Activated T-cell treated with anti-CD3 and anti-CD28 coated beads, Interleukin-2, amount 50 U/mL, for 72 hours (primary cell): ENCODE data around the gene BORCS5. TPM values are rescaled to one million over a fixed set of nuclear protein-coding genes. Genes with fewer than 3 reads are reported as not detected.
"Not testable (repeated sequence)": the region's sequence is repeated elsewhere in the genome, so short reads cannot be mapped to it uniquely, and the experiment has no call there.

Experiments used
- ATAC-seq, 2 donors: fragments of 150-1000 bp; cut with Tn5 transposase; replicated peaks in 1 of 2; 2 replicates each; pipeline ENCODE4 v1.10.0; 2021; ENCODE audit warnings: moderate library complexity in 2 of 2, mild to moderate bottlenecking in 1 of 2
- DNase-seq, 2 donors: peaks; one replicate each; pipeline ENCODE4 v3.0.0; 2021 to 2022; ENCODE audit warnings: mixed read lengths in 1 of 2
- H3K27ac Mint-ChIP-seq: one replicate; pipeline ENCODE4 v1.8.0; 2022; ENCODE audit warnings: mild to moderate bottlenecking, moderate library complexity, mixed read lengths
- H3K27me3 Mint-ChIP-seq: one replicate; pipeline ENCODE4 v1.8.0; 2022; ENCODE audit warnings: low read depth, mixed read lengths
- H3K36me3 Mint-ChIP-seq, 2 donors: one replicate each; pipeline ENCODE4 v1.8.0; 2022; ENCODE audit warnings: mixed read lengths in 2 of 2, mild to moderate bottlenecking in 1 of 2; ENCODE audit not compliant: insufficient read depth in 2 of 2
- H3K4me1 Mint-ChIP-seq: one replicate; pipeline ENCODE4 v1.8.0; 2022; ENCODE audit warnings: low read depth, mixed read lengths
- H3K4me3 Mint-ChIP-seq, 2 donors: one replicate each; pipeline ENCODE4 v1.8.0; 2022; ENCODE audit warnings: mild to moderate bottlenecking in 2 of 2, mixed read lengths in 2 of 2, moderate library complexity in 2 of 2
- H3K9me3 Mint-ChIP-seq, 2 donors: one replicate each; pipeline ENCODE4 v1.8.0; 2022; ENCODE audit warnings: mixed read lengths in 2 of 2
- total RNA-seq, 2 donors: library from RNA; stranded (reverse); gene quantifications; one replicate each; pipeline ENCODE4 v1.2.3, GENCODE V29; 2022

BORCS5 gene
- total RNA-seq, 2 donors from 2014 or later: 37.7 to 44.9 TPM

GRCh38 chr12:12467688-12468261 is 110.9 kb downstream of the BORCS5 start:
- H3K27ac Mint-ChIP-seq: peak overlapping the region; percentile 99
- ATAC-seq (peak; percentile 51 to 55), DNase-seq (peak; percentile 38 to 55)
- peaks cover 19 to 30% of the 10 kb centered on the region in 2 donors for H3K36me3 Mint-ChIP-seq
- no peaks in the 10 kb centered on the region for H3K27me3 Mint-ChIP-seq
- peaks cover 1 to 2% of the 10 kb centered on the region in 2 donors for H3K9me3 Mint-ChIP-seq
- peaks cover 72% of the 10 kb centered on the region for H3K4me1 Mint-ChIP-seq
- peak overlapping the region; percentile 62 to 80 for H3K4me3 Mint-ChIP-seq

DNA sequence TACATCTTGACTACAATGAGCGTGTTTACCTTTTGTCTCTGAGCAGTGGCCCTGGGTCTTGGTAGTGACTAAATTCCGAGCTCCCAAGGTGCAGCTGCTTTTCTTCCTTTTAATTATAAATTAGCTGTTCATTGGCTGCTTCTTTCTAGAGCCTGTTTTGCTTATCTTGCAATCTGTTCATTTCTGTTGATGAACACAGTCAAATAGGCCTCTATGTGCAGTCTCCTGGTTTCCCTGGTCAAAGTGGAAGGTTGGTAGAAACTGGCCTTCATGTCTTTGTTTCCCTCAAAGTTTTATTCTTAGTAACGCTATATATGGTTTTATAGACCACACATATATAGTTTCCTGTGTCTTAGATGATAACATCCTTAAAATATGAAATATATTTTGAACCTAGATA is 111.7 kb downstream of the BORCS5 start:
- no peak for ATAC-seq
- peak overlapping the region; percentile 62 to 80 for H3K4me3 Mint-ChIP-seq
- no peak for DNase-seq
- H3K36me3 Mint-ChIP-seq: peaks cover 22 to 35% of the 10 kb centered on the region in 2 donors
- peak overlapping the region; percentile 99 for H3K27ac Mint-ChIP-seq
- peaks cover 70% of the 10 kb centered on the region for H3K4me1 Mint-ChIP-seq
- H3K27me3 Mint-ChIP-seq: no peaks in the 10 kb centered on the region
- peaks cover 1 to 2% of the 10 kb centered on the region in 2 donors for H3K9me3 Mint-ChIP-seq

DNA sequence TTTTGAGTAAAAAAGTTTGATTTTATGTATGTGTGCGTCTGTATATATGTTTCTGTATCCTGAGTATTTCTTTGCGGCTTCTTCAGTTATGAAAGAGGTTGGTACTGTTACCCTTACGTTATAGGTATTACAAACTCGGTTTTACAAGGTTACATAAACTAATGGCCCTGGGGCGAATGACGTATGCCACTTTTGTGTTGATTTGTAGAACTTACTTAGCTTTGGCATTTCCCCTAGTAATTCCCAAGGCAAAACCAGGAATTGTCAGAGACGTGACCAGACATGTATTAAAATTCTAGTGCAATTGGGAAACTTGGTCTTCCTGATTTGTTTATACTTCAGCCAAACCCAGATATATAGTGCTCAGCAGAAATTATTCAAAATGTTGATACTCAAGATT is 112.5 kb downstream of the BORCS5 start:
- DNase-seq: no peak
- no peak for ATAC-seq
- H3K9me3 Mint-ChIP-seq: peaks cover 1 to 2% of the 10 kb centered on the region in 2 donors
- H3K4me3 Mint-ChIP-seq: no peak overlapping the region
- H3K36me3 Mint-ChIP-seq: peaks cover 25 to 38% of the 10 kb centered on the region in 2 donors
- peaks cover 73% of the 10 kb centered on the region for H3K4me1 Mint-ChIP-seq
- peak overlapping the region; percentile 44 for H3K27ac Mint-ChIP-seq
- H3K27me3 Mint-ChIP-seq: no peaks in the 10 kb centered on the region

DNA sequence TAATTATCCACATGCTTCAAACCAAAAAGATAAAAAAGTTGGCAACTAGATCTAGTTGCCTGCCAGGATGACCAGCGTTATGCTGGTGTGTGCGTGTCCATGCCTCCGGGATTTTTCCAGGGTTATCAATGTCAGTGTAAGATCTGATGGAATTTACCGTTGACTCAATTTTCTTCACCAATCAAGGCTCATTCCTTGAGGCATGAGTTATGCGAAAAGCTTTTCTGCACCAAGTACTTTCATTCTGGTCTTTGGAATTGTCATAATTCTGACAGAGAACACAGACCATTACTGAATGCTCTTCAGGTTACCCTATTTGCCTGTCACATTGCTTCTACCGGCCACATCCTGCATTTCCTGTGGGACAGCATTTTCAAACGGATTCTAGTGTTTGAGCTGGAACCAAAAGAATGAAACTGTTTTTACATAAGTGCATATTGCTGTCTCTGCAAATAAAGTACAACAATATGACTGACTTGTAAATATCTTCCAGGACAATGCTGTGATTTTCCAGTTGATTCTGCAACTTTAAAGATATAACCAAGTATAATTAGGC is 114.0 kb downstream of the BORCS5 start:
- DNase-seq (no peak), ATAC-seq (no peak)
- peaks cover 1 to 2% of the 10 kb centered on the region in 2 donors for H3K9me3 Mint-ChIP-seq
- H3K36me3 Mint-ChIP-seq: peaks cover 30 to 47% of the 10 kb centered on the region in 2 donors
- peak overlapping the region in 1 of 2 donors; percentile 15 for H3K4me3 Mint-ChIP-seq
- H3K4me1 Mint-ChIP-seq: peaks cover 74% of the 10 kb centered on the region
- peak overlapping the region; percentile 78 for H3K27ac Mint-ChIP-seq
- no peaks in the 10 kb centered on the region for H3K27me3 Mint-ChIP-seq

DNA sequence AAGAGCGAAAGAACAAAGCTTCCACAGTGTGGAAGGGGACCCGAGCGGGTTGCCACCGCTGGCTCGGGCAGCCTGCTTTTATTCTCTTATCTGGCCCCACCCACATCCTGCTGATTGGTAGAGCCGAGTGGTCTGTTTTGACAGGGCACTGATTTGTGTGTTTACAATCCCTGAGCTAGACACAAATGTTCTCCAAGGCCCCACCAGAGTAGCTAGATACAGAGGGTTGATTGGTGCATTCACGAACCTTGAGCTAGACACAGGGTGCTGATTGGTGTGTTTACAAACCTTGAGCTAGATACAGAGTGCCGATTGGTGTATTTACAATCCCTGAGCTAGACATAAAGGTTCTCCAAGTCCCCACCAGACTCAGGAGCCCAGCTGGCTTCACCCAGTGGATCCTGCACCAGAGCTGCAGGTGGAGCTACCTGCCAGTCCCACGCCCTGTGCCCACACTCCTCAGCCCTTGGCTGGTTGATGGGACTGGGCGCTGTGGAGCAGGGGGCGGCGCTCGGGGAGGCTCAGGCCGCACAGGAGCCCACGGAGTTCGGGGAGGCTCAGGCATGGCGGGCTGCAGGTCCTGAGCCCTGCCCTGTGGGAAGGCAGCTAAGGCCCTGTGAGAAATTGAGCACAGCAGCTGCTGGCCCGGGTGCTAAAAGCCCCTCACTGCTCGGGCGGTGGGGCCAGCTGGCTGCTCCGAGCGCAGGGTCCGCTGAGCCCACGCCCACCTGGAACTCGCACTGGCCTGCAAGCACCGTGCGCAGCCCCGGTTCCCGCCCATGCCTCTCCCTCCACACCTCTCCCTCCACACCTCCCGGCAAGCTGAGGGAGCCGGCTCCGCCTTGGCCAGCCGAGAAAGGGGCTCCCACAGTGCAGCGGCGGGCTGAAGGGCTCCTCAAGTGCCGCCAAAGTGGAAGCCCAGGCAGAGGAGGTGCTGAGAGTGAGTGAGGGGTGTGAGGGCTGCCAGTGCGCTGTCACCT is 115.4 kb downstream of the BORCS5 start:
- not testable (repeated sequence) for DNase-seq, ATAC-seq, H3K4me3 Mint-ChIP-seq, H3K27me3 Mint-ChIP-seq, H3K9me3 Mint-ChIP-seq, H3K27ac Mint-ChIP-seq
- Mint-ChIP-seq H3K4me1 (peaks cover 72% of the 10 kb centered on the region), H3K36me3 (peaks cover 31 to 52% of the 10 kb centered on the region in 2 donors)

DNA sequence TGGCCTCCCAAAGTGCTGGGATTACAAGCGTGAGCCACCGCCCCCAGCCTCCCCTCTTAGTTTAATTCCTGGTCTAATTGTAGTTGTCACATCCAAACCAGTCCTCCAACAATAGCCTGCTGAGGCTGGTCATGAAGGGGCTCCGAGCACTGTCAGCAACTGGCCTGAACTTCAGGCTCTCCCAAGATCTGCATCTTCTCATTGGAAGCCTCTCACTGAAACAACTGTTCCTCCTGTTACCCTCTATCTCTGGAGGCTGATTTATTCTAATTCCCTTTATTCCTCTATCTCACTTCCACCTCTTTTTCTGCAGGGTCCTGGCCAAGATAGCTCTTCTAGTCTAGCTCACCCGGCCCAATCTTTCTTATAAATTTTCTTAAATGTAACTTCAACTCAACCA is 116.3 kb downstream of the BORCS5 start:
- DNase-seq (no peak), ATAC-seq (no peak)
- Mint-ChIP-seq H3K27ac (peak overlapping the region; percentile 99), H3K9me3 (peaks cover 1 to 2% of the 10 kb centered on the region in 2 donors), H3K4me1 (peaks cover 69% of the 10 kb centered on the region), H3K27me3 (no peaks in the 10 kb centered on the region), H3K36me3 (peaks cover 33 to 55% of the 10 kb centered on the region in 2 donors), H3K4me3 (peak overlapping the region in 1 of 2 donors; percentile 82)

DNA sequence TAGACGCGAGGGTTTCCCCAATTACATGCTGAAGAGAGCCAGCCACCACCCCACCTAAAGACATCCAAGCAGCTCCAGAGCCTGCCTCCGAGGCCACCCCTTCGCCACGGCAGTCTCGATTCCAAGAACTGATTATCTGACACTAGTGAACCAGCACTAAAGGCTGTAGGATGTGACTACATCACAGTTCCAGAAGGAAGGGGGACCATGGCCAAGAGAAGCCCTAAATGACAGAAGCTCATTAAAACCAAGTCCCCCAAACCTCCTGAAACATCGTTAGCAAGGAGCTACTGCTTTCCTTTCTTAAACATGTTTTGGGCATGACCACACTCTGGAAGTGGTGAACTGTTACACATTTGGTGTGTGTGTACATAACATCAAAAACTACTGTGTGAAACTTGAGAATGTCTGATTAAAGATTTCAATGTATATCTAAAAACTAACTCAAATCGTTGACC is 117.6 kb downstream of the BORCS5 start:
- DNase-seq (peak; percentile 53 to 63), ATAC-seq (peak; percentile 58 to 67)
- peaks cover 69% of the 10 kb centered on the region for H3K4me1 Mint-ChIP-seq
- H3K4me3 Mint-ChIP-seq: peak overlapping the region; percentile 77 to 82
- peak overlapping the region; percentile 99 for H3K27ac Mint-ChIP-seq
- peaks cover 41 to 56% of the 10 kb centered on the region in 2 donors for H3K36me3 Mint-ChIP-seq
- no peaks in the 10 kb centered on the region for H3K27me3 Mint-ChIP-seq
- peaks cover 0 to 2% of the 10 kb centered on the region in 2 donors for H3K9me3 Mint-ChIP-seq

DNA sequence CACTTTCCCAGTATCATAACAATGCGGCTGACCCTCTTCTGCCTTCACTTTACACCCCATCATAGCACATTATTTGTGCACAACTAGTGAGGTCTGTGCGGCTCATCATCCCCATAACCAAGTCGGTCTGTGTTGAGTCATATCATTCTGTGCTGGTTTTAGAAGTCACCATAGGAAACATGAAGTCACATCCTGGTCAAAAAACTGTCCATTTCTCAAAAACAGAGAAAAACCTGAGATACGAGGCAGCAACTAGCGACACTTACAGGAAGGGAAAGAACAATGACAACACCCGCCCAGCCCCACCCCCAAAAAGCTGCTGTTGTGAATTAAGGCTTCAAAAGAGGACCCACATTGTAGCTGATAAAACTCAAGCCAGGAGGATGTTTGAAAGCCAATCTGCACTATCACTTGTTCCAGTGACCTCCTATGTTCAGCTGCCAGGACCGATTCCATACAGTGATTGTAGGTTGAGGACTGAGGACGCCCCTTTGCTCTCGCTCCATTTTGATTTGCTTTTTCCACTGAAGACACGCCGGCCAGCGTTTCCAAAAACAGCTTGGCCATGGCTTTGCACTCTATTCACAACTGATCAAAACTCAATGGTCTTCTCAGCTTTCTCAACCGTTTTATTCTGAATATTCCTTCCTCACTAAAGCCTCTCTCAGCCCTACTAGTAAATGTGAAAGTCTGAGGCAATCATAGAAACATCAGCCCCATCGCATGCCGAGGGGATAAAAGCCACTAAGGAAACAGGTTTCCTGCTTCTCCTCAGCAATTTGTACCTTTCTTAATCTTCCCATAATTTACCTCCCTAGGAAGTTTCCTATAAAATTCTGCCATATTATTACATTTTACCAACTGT is 118.3 kb downstream of the BORCS5 start:
- Mint-ChIP-seq H3K9me3 (no peaks in the 10 kb centered on the region), H3K27ac (peak overlapping the region; percentile 99), H3K4me3 (peak overlapping the region; percentile 77 to 82), H3K4me1 (peaks cover 75% of the 10 kb centered on the region), H3K27me3 (no peaks in the 10 kb centered on the region), H3K36me3 (peaks cover 41 to 62% of the 10 kb centered on the region in 2 donors)
- DNase-seq: peak; percentile 76 to 78
- peak; percentile 88 to 92 for ATAC-seq

DNA sequence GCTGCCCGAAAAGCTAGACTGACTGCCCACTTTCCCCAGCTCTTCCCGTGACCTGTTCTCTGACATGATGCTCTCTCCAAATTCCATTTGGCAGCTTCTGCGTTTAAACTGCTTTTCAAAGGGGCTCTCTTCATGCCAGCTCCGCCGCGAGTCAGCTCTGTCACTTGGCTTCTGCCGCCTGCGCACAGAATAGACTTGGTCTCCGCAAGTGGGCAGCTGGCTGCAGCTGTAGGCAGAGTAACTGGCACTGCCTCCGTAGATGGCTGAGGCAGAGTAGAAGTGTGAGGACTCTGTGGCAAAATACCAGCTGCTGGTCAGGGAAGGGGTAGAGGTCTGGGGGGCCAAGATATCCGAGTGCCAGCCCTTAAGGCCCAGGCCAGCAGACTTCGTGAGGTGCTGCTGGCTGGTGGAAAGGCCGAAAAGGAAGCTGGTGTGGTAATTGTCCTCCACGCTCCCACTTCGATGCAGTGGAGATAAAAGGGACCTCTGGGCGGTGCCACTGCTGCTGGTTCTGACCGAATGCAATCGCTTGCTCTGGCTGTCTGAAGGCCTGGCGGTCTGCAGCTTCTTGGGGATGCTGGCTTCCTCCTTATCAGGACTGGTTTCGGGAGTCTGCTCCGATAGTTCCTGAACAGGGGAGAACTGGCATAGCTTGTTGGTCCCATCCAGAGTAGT is 120.1 kb downstream of the BORCS5 start:
- peak overlapping the region; percentile 94 for H3K27ac Mint-ChIP-seq
- peaks cover 82% of the 10 kb centered on the region for H3K4me1 Mint-ChIP-seq
- peak overlapping the region in 1 of 2 donors; percentile 40 for H3K4me3 Mint-ChIP-seq
- no peaks in the 10 kb centered on the region for H3K9me3 Mint-ChIP-seq
- no peak for ATAC-seq
- H3K27me3 Mint-ChIP-seq: no peaks in the 10 kb centered on the region
- no peak for DNase-seq
- peaks cover 35 to 56% of the 10 kb centered on the region in 2 donors for H3K36me3 Mint-ChIP-seq

- ATAC-seq (no peak), DNase-seq (no peak)
- peaks cover 38 to 59% of the 10 kb centered on the region in 2 donors for H3K36me3 Mint-ChIP-seq
- H3K4me3 Mint-ChIP-seq: peak overlapping the region in 1 of 2 donors; percentile 40
- H3K27ac Mint-ChIP-seq: peak overlapping the region; percentile 94
- peaks cover 87% of the 10 kb centered on the region for H3K4me1 Mint-ChIP-seq
- H3K9me3 Mint-ChIP-seq: no peaks in the 10 kb centered on the region
- H3K27me3 Mint-ChIP-seq: no peaks in the 10 kb centered on the region
Measured at GRCh38 chr12:12477532-12477890, 120.6 kb downstream of the BORCS5 start.

DNA sequence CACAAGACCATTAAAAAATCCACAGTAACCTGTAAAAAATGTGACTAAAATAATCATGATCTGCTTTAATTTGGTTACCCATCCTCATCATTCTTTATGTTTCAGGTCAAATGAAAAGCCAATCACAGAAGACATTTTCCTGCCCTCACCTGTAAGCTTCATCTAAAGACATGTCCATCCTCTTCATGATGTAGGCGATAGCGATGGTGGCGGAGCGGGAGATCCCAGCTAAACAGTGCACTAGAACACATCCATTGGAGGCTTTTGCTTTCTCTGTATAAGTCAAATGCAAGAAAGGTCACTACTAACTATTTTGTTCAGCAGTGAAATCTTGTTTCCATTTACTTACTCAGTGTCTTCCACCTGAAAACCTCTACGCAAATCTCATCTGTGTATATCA is 123.2 kb downstream of the BORCS5 start:
- Mint-ChIP-seq H3K27ac (peak overlapping the region; percentile 94), H3K36me3 (peaks cover 40 to 60% of the 10 kb centered on the region in 2 donors), H3K27me3 (no peaks in the 10 kb centered on the region), H3K4me3 (peak overlapping the region in 1 of 2 donors; percentile 75), H3K4me1 (peaks cover 80% of the 10 kb centered on the region), H3K9me3 (no peaks in the 10 kb centered on the region)
- ATAC-seq (no peak), DNase-seq (no peak)

- ATAC-seq (peak; percentile 67 to 72), DNase-seq (no peak)
- H3K4me3 Mint-ChIP-seq: peak overlapping the region; percentile 83 to 87
Measured at GRCh38 chr12:12481631-12482030, 124.8 kb downstream of the BORCS5 start.

More at GRCh38 chr12:12481631-12482030, 124.8 kb downstream of the BORCS5 start:
- Mint-ChIP-seq H3K36me3 (peaks cover 39 to 59% of the 10 kb centered on the region in 2 donors), H3K27me3 (no peaks in the 10 kb centered on the region), H3K9me3 (no peaks in the 10 kb centered on the region), H3K27ac (peak overlapping the region; percentile 96), H3K4me1 (peaks cover 74% of the 10 kb centered on the region)
